ENCODE measurements around the gene CCNY.

GRCh38 chr10:35299016-35299415, 37.3 kb upstream of the CCNY start:
- TF ChIP-seq POLR2A (IDR thresholded peaks at IDR 0.05) (no peak), CTCF (IDR thresholded peaks at IDR 0.05) (no peak), EP300 (IDR thresholded peaks at IDR 0.05) (no peak)
